HG03354 (cell line): ENCODE measurements around the gene METAP2.

ENCODE experiments used
- ATAC-seq: cut with Tn5 transposase; IDR thresholded peaks from one replicate; pipeline ENCODE4 v1.9.1; 2021; ENCODE audit warnings: mild to moderate bottlenecking; ENCODE audit not compliant: unreplicated experiment, poor library complexity, severe bottlenecking

METAP2 gene

GRCh38 chr12:95545731-95546490 lies 72.0 kb downstream of the METAP2 start:
- no peak for ATAC-seq

GRCh38 chr12:95546491-95546813 lies 72.5 kb downstream of the METAP2 start:
- ATAC-seq, result no peak

- ATAC-seq, result no peak
Measured at GRCh38 chr12:95547522-95548055, 73.6 kb downstream of the METAP2 start.

- no peak for ATAC-seq
Measured at GRCh38 chr12:95548056-95548538, 74.1 kb downstream of the METAP2 start.

GRCh38 chr12:95548539-95549391 lies 74.8 kb downstream of the METAP2 start:
- no peak for ATAC-seq

GRCh38 chr12:95549392-95550084 lies 75.6 kb downstream of the METAP2 start:
- ATAC-seq, result no peak

- no peak for ATAC-seq
Measured at GRCh38 chr12:95551305-95551704, 77.4 kb downstream of the METAP2 start, which contains the start of gene USP44. Gene USP44 (minus strand): TSS chr12:95551476. CDS start chr12:95534256, 17,220 bp downstream.

GRCh38 chr12:95551913-95552516 lies 78.1 kb downstream of the METAP2 start:
- ATAC-seq, result no peak

- ATAC-seq, result no peak
Measured at GRCh38 chr12:95553197-95553943, 79.4 kb downstream of the METAP2 start.

- no peak for ATAC-seq
Measured at GRCh38 chr12:95554532-95555071, 80.7 kb downstream of the METAP2 start.

- ATAC-seq, result no peak
Measured at GRCh38 chr12:95557625-95558024, 83.7 kb downstream of the METAP2 start.
